D721Med (cell line): ENCODE measurements around the gene CFAP54.

Experiments used
- DNase-seq: peaks from one replicate; pipeline ENCODE4 v3.0.0; 2011; ENCODE audit warnings: low spot score; ENCODE audit not compliant: insufficient read length
- FAIRE-seq: peaks from 2 replicates; lab custom pipeline; 2011; peaks lifted over from hg19 to GRCh38; lab: Jason Lieb, UNC
- TF ChIP-seq, protein P1 (sequence below): IDR thresholded peaks from 2 replicates; pipeline ENCODE4 v1.5.1; 2012; ENCODE audit warnings: mild to moderate bottlenecking, control low read depth; ENCODE audit not compliant: insufficient read depth; ENCODE audit errors: missing control alignments

Gene CFAP54

DNA sequence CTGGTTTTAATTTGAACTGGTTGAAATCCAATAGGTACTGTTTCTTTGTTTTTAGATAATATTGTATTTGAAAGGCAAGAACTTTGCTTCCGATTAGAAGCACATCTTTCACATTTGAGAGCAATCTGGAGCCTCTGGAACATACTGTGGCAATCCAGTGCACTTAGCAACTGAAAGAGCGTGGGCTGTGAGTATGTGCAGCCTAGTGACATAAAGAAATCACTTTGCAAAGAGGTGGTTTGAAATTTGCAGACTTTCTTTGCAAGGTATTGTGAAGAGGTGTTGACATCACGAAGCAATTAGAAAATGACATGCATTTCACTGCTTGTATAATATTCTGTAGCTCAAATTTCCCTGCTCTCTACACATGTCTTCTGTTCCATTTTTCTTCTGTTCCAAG, 23.5 kb upstream of the CFAP54 start:
- TF ChIP-seq, protein P1, sequence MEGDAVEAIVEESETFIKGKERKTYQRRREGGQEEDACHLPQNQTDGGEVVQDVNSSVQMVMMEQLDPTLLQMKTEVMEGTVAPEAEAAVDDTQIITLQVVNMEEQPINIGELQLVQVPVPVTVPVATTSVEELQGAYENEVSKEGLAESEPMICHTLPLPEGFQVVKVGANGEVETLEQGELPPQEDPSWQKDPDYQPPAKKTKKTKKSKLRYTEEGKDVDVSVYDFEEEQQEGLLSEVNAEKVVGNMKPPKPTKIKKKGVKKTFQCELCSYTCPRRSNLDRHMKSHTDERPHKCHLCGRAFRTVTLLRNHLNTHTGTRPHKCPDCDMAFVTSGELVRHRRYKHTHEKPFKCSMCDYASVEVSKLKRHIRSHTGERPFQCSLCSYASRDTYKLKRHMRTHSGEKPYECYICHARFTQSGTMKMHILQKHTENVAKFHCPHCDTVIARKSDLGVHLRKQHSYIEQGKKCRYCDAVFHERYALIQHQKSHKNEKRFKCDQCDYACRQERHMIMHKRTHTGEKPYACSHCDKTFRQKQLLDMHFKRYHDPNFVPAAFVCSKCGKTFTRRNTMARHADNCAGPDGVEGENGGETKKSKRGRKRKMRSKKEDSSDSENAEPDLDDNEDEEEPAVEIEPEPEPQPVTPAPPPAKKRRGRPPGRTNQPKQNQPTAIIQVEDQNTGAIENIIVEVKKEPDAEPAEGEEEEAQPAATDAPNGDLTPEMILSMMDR: no peak
- FAIRE-seq: no peak
- no peak for DNase-seq

DNA sequence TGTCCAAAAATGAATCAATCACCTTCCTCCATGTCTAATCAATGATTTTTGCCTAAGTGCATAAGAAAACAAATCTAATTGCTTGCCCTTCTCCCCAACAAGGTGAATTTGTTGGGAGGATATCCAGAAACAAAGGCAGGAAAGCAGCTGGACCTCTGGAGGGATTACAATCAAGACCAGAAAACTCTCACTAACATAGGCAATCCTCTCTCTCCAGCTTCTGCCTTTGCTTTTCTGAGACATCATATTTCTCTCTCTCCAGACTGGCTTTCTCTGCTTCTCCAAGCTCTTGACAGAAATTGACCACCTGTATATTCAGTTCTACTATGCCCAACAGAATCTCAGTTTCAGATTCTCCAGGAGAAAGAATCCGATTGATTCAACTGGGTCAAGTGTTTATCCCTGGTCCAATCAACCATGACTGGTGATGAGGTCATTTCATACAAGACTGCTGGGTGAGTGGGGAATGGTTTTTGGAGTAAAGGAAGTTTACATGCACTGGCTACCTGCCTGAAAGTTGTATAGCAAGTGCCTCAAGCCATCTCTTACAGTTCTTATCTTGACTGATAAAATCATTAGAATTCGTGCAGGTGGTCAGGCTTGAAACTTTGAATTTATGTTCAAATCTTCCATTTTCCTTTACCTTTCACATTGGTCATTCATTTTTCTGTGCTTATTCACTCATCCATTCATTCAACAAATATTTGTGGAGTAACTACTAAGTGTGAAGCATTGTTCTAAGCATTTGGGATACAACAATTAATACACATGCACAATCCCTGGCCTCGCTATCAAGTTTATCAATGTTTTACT, 22.2 kb upstream of the CFAP54 start:
- FAIRE-seq: no peak
- no peak for DNase-seq
- TF ChIP-seq, protein P1: no peak

DNA sequence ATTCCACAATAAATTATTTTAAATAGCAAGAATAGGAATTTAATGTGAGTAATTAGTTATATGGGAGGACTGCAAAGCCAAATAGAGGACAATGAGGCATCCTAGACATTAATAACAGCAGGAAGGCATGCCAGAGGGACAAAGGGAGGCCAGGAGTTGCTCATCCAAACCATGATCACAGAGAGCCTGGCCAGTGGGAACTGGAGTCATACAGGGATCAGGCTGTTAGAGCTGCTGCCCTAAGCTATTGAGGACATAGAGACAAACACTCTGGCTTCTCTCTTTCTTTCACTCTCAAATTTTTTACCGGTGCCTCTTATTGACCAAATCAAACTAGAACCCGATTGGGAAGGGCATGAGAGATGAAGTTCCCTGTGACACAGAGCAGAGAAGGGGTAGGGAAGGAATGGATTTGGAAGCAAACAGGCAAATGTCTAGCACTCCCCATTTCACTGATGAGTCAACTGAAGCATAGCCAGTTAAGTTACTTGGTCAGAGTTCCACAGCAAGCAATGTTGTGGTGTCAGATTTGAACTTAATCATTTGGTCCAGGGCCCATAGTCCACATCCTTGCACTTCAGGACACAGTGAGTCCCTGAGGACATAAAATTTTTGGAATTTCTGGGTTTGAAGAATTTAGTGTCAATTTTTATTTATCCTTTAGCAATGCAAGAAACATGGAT, 17.9 kb upstream of the CFAP54 start:
- FAIRE-seq: no peak
- no peak for DNase-seq
- TF ChIP-seq, protein P1: no peak

DNA sequence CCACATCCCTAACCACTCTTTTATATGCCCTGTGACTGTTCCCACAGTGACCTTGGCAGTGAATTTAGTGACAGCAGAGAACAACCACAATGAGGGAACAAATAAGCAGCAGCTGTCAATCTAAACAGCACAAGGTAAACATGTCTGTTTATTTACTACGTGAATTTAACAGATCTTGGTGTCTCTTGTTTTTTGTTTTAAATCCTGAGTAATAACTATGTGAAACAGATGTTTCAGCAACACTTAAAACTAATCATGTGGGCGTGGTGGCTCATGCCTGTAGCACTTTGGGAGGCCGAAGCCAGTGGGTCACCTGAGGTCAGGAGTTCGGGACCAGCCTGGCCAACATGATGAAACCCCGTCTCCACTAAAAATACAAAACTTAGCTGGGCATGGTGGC, 17.0 kb upstream of the CFAP54 start:
- TF ChIP-seq, protein P1: no peak
- no peak for DNase-seq
- FAIRE-seq: no peak

DNA sequence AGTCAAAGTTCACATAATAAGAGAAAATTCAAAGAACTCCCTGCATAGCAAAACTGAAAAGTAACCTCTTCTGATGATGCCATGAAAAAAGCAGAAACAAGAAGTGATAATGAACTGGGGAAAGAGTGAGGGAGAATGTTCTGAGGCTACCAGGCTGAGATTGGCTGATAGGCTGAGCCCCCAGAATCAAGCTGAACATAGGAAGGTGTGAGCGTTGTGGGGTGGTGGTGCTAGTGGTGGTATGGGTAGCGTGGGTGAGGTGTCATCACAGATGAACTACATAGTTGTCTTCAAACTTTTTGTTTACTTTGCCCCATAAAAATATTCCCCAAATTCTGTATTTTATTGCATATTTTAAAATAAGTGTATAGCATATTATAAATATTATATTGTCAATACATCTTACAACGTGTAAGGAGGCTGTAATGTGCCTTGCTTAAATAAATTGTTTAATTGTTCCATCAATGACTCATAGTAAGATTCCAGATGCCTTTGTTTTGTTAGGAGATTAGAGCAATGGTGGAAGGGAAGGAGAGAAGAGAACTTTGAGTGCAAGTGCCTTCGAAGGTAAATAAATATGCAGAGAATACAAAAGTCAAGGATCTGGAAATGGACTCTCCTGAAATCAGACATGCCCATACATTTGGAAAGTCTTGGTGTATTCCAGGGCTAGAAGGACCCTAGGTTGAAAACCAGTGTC, 15.8 kb upstream of the CFAP54 start:
- TF ChIP-seq, protein P1: no peak
- FAIRE-seq (no peak), DNase-seq (no peak)

DNA sequence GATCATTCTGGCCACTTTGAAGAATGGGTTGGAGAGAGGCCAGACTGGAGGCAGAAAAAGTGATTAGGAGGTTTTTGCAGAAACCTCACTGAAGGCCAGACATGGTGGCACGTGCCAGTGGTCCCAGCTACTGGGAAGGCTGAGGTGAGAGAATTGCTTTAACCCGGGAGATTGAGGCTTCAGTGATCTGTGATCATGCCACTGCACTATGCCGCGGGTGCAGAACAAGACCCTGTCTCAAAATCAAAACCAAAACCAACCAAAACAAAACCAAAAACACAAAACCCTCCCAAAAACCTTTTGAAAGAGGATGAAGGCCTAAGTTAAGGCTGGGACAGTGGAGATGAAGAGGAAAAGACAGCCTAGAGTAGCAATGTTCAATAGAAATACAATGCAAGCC, 15.2 kb upstream of the CFAP54 start:
- FAIRE-seq (no peak), DNase-seq (no peak)
- TF ChIP-seq, protein P1: no peak
